ENCODE data around the gene CENPA.

The CENPA gene

GRCh38 chr2:26767894-26768487 is 17.9 kb upstream of the CENPA start:
- DNase-seq (ENCODE audit: low read depth), result no peak
- no peak for TF ChIP-seq CTCF (IDR thresholded peaks at IDR 0.05; ENCODE audit: low read depth, low read length, missing control alignments)
- in situ Hi-C loops (cut with HindIII; ENCODE audit: low sequenced_read_pairs), result no loop called here

GRCh38 chr2:26768759-26769088 is 17.1 kb upstream of the CENPA start:
- TF ChIP-seq CTCF (IDR thresholded peaks at IDR 0.05; ENCODE audit: low read depth, low read length, missing control alignments), result no peak
- in situ Hi-C loops (cut with HindIII; ENCODE audit: low sequenced_read_pairs), result no loop called here
- DNase-seq (ENCODE audit: low read depth), result no peak
- no peak overlapping the region for H3K4me3 ChIP-seq (ENCODE audit: low read depth, low read length)

More at GRCh38 chr2:26767894-26768487, 17.9 kb upstream of the CENPA start:
- H3K4me3 ChIP-seq (ENCODE audit: low read depth, low read length), result no peak overlapping the region

GRCh38 chr2:26769089-26769761 is 16.6 kb upstream of the CENPA start:
- in situ Hi-C loops (cut with HindIII; ENCODE audit: low sequenced_read_pairs), result no loop called here
- no peak overlapping the region for H3K4me3 ChIP-seq (ENCODE audit: low read depth, low read length)
- DNase-seq (ENCODE audit: low read depth), result no peak
- no peak for TF ChIP-seq CTCF (IDR thresholded peaks at IDR 0.05; ENCODE audit: low read depth, low read length, missing control alignments)

GRCh38 chr2:26770986-26771586 is 14.8 kb upstream of the CENPA start:
- peak; percentile 35 for DNase-seq (ENCODE audit: low read depth)
- in situ Hi-C loops (cut with HindIII; ENCODE audit: low sequenced_read_pairs), result no loop called here
- no peak overlapping the region for H3K4me3 ChIP-seq (ENCODE audit: low read depth, low read length)
- peak; percentile 36 for TF ChIP-seq CTCF (IDR thresholded peaks at IDR 0.05; ENCODE audit: low read depth, low read length, missing control alignments)

GRCh38 chr2:26772064-26773001 is 13.5 kb upstream of the CENPA start:
- no peak for DNase-seq (ENCODE audit: low read depth)
- TF ChIP-seq CTCF (IDR thresholded peaks at IDR 0.05; ENCODE audit: low read depth, low read length, missing control alignments), result no peak
- H3K4me3 ChIP-seq (ENCODE audit: low read depth, low read length), result no peak overlapping the region
- in situ Hi-C loops (cut with HindIII; ENCODE audit: low sequenced_read_pairs), result no loop called here

- in situ Hi-C loops (cut with HindIII; ENCODE audit: low sequenced_read_pairs), result no loop called here
- no peak overlapping the region for H3K4me3 ChIP-seq (ENCODE audit: low read depth, low read length)
- no peak for TF ChIP-seq CTCF (IDR thresholded peaks at IDR 0.05; ENCODE audit: low read depth, low read length, missing control alignments)
- DNase-seq (ENCODE audit: low read depth), result no peak
Observed at GRCh38 chr2:26776195-26776800, 9.6 kb upstream of the CENPA start.

All from astrocyte of the cerebellum (primary cell).